GM23338 (cell line): ENCODE measurements around the gene RABL3.

ENCODE experiments used
- CREB1 ChIP-seq: fragments of 250-450 bp; sonication (Bioruptor Pico); IDR thresholded peaks from 2 replicates; pipeline ENCODE4 v1.5.0; 2020; ENCODE audit warnings: low read depth, mild to moderate bottlenecking, moderate library complexity
- CTCF ChIP-seq, 2 experiments: fragments of 200-600 bp in 1 of 2; sonication (generic) in 1 of 2; conservative IDR thresholded peaks; 2 replicates each; pipeline versions ENCODE4 v1.5.1 to v1.6.1; 2016 to 2017; ENCODE audit warnings: antibody characterized with exemption in 2 of 2, low read depth in 2 of 2, mild to moderate bottlenecking in 2 of 2, moderate library complexity in 1 of 2
- ETS1 ChIP-seq: IDR thresholded peaks from 2 replicates; pipeline ENCODE4 v1.6.1; 2016; ENCODE audit warnings: antibody characterized with exemption
- EZH2 ChIP-seq: fragments of 200-600 bp; sonication (generic); IDR thresholded peaks from one replicate; pipeline ENCODE4 v1.8.0; 2017; ENCODE audit warnings: antibody characterized with exemption, mild to moderate bottlenecking, low read depth; ENCODE audit not compliant: unreplicated experiment
- EZH2phosphoT487 ChIP-seq: fragments of 200-600 bp; sonication (generic); IDR thresholded peaks from one replicate; pipeline ENCODE4 v1.8.1; 2018; ENCODE audit warnings: antibody characterized with exemption; ENCODE audit not compliant: unreplicated experiment
- JUNB ChIP-seq: IDR thresholded peaks from one replicate; pipeline ENCODE4 v1.6.1; 2016; ENCODE audit warnings: antibody characterized with exemption; ENCODE audit not compliant: unreplicated experiment
- NANOG ChIP-seq: IDR thresholded peaks from 2 replicates; pipeline ENCODE4 v1.6.1; 2016; ENCODE audit warnings: antibody characterized with exemption, borderline replicate concordance
- POLR2AphosphoS5 ChIP-seq: IDR thresholded peaks from 2 replicates; pipeline ENCODE4 v1.6.1; 2016; ENCODE audit warnings: antibody characterized with exemption, low read depth
- REST ChIP-seq: IDR thresholded peaks from one replicate; pipeline ENCODE4 v1.6.1; 2018; ENCODE audit warnings: antibody characterized with exemption; ENCODE audit not compliant: unreplicated experiment
- ZNF114 ChIP-seq: fragments of 250-450 bp; sonication (Bioruptor Pico); IDR thresholded peaks from 2 replicates; pipeline ENCODE4 v1.5.0; 2020; ENCODE audit warnings: mild to moderate bottlenecking, moderate library complexity
- ZNF331 ChIP-seq: fragments of 250-450 bp; sonication (Bioruptor Pico); IDR thresholded peaks from 2 replicates; pipeline ENCODE4 v1.5.0; 2020; ENCODE audit warnings: low read depth, mild to moderate bottlenecking, moderate library complexity
- ZNF462 ChIP-seq: fragments of 250-450 bp; sonication (Bioruptor Pico); IDR thresholded peaks from 2 replicates; pipeline ENCODE4 v1.5.0; 2020; ENCODE audit warnings: mild to moderate bottlenecking, moderate library complexity

DNA sequence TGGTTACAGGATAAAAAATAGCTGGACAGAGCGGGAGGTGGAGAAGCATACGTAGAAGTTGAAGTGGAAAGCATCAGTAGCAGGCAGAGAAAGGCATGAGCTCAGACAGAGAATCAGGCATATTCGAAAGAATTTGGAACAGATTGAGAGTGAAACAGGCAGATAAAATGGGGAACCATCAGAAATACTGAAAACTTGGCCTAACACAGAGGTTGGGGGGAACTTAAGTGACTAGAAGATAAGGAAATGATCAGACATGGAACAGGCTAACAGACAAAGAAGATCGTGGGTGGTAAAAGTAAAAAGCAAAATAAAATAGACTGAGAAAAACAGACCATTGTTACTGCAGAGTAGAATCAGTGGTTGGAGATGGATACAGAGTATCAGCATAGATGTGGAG, 33.1 kb upstream of the RABL3 start:
- no peak for TF ChIP-seq CTCF (conservative IDR thresholded peaks at IDR 0.05; ENCODE audit: low read depth in 2 of 2)
- no peak for TF ChIP-seq REST
- TF ChIP-seq EZH2 = no peak
- TF ChIP-seq JUNB = no peak
- TF ChIP-seq EZH2phosphoT487 = no peak
- TF ChIP-seq ZNF114 = no peak
- TF ChIP-seq POLR2AphosphoS5 = no peak
- TF ChIP-seq ZNF462 = no peak
- TF ChIP-seq CREB1 = no peak
- no peak for TF ChIP-seq ZNF331 (CRISPR knock-in tag)
- no peak for TF ChIP-seq NANOG
- TF ChIP-seq ETS1 = no peak
